Measurements from ENCODE around the gene PZP. TPM values are rescaled to one million over a fixed set of nuclear protein-coding genes. Genes with fewer than 3 reads are reported as not detected.
"Not testable (repeated sequence)": the region's sequence is repeated elsewhere in the genome, so short reads cannot be mapped to it uniquely, and the experiment has no call there.

Gene PZP
- total RNA-seq, 1 donor from 2014 or later, result under 0.01 TPM

- DNase-seq (ENCODE audit: low read depth in 2 of 2), result no peak
Measured at GRCh38 chr12:9184276-9184675, 23.9 kb downstream of the PZP start.

- no peak for DNase-seq (ENCODE audit: low read depth in 2 of 2)
Measured at GRCh38 chr12:9180810-9181209, 27.4 kb downstream of the PZP start.

DNA sequence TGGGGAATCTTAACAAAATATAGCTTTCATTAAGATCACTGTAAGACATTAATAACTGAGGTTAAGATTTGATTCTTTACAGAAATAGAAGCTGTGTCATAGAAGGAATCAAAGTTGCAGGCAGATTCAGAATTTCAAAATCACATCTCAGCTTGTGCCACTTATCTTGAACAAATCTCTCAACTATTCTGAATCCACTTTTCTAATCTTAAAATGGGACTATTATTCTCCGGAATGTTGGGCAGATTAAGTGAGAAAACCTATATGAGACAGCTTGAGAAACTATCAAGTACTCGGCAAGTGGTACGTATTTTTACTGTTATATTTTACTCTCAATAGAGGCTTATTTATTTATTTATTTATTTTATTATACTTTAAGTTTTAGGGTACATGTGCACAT lies 28.4 kb downstream of the PZP start:
- no peak for DNase-seq (ENCODE audit: low read depth in 2 of 2)

DNA sequence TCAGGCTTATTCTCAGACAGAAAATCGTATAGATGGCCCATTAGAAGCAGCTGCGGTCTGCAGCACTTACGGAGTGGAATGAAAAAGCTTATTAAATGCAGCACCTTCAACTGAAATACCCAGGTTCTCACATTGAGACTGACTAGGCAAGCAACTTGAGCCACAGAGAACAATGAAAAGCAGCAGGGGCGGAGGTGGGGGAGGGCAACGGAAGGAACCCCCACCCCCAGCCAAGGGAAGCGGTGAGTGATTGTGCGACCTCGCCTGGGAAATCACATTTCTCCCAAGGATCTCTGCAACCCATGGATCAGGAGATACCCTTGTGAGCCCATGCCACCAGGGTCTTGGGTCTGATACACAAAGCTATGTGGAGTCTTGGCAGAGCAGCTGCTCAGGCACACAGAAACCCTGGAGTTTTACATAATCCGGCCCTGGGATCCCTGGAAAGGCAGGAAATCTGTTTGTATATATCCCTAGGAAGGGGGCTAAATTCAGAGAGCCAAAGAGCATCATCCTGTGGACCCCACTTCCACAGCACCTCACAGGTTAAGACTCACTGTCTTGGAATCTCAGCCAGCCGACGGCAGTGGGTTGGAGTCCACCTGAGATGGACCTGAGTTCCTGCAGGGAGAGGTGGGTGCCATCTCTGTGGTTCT lies 38.1 kb downstream of the PZP start:
- DNase-seq (ENCODE audit: low read depth in 2 of 2), result peak; percentile 26 to 67

DNA sequence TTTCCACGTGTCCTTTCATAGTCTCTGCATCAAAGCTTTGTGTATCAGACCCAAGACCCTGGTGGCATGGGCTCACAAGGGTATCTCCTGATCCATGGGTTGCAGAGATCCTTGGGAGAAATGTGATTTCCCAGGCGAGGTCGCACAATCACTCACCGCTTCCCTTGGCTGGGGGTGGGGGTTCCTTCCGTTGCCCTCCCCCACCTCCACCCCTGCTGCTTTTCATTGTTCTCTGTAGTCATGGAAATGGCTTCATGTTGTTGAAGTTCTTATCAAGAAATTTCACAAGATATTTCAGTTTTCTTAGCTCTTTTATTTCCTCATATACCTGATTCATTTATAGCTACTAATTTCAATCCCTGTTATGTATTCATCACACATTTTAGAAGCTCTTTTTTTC lies 40.9 kb downstream of the PZP start:
- peak; percentile 5 to 62 for DNase-seq (ENCODE audit: low read depth in 2 of 2)

GRCh38 chr12:9163392-9163791 lies 44.8 kb downstream of the PZP start:
- peak; percentile 80 to 87 for DNase-seq (ENCODE audit: low read depth in 2 of 2)

- DNase-seq (ENCODE audit: low read depth in 2 of 2), result no peak
Measured at GRCh38 chr12:9156119-9156518, 52.1 kb downstream of the PZP start.

DNA sequence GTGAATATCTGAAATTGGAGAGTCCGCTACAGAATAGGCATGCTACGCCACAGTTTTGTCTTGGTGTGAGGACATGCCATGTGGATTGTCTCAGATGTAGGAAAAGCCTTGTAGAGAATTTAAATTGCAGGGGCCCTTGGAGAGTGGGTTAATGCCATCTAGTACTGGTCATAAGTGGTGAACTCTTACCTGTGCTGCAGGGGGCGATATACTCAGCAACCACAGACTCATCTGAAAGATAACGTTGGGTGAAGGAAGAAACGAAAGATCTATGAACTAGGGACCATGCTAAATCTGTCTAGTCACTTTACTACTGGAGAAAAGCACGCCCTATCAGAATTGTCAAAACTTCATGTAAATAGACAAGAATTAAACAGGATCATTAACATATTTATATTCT lies 58.8 kb downstream of the PZP start:
- peak in 1 of 2 donors; percentile 20 for DNase-seq (ENCODE audit: low read depth in 2 of 2)

DNA sequence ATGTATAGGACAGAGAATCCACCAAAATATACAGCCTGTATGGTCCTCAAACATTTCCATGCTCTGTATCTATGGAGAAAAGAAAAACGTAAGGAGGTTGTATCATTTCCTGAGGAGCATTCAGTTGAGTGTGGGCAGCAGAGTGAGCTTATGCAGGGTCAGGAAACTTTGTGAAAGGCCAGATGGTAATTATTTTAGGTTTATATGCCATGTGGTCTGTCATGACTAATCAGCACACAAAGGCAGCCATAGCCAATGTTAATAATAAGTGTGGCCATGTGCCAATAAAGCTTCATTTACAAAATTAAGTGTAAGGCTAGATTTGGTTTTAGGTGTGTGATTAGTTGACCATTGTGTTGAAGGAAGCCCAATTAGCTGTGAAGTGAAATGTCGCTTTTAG lies 59.3 kb downstream of the PZP start:
- DNase-seq (ENCODE audit: low read depth in 2 of 2), result peak in 1 of 2 donors; percentile 40

- no peak for DNase-seq (ENCODE audit: low read depth in 2 of 2)
Measured at GRCh38 chr12:9147461-9147860, 60.7 kb downstream of the PZP start.

GRCh38 chr12:9144730-9145106 lies 63.5 kb downstream of the PZP start:
- DNase-seq (ENCODE audit: low read depth in 2 of 2), result no peak

DNA sequence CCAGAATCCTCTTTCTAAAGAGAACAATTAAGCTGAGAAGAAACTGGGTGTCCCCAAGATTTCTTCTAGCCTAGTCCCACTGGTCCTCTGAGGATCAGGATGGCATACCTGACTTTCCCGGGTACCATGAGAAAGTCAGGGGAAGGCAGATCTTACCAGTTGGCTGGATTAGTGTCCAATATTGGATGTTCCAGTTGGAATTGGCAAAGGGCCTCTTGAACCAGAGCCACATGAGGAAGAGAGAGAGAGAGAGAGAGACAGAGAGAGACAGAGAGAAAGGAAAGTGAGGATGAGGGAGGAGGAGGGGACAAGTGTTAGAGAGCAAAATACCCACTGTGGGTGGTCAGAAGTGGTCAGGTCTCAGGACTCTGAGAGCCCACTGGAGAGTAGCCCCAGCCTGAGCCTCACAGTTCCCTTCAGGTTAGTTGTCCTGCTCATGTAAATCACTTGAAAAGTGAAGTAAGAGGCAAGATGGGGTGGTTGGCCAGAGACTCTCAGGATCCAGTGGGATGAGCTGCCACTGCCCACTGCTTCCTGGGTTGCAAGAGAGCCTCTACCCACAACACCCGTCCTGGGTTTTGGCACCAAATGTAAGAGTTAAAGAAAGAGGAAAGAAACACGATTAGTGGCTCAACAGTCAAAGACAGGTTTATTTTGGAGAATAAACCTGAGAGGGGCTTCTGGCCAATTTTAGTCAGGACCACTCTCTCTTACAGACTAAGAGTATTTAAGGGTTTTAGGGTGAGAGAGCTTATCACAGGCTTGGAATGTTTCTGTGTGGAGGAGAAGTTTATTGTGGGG lies 64.1 kb downstream of the PZP start:
- DNase-seq (ENCODE audit: low read depth in 2 of 2), result no peak

DNA sequence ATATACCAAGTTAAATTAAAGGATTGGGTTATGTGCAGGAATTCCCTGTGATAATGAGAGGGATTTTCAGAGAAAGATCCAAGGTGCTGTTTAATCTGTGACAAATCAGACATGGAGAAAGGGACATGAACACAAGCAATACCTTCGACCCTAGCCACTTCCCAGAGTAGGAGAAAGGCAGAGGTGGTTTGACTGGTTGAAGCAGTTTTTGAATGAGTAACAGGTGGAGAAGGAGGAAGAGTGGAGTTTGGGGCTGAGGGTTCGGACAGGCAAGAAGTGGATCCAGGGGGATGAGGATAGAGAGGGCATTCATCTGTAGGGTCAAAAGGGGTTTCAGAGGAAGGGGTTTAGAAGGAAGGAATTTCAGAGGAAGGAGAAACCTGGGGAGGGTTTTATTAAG lies 65.1 kb downstream of the PZP start:
- no peak for DNase-seq (ENCODE audit: low read depth in 2 of 2)

- not testable (repeated sequence) for DNase-seq (ENCODE audit: low read depth in 2 of 2)
Measured at GRCh38 chr12:9139588-9140290, 68.5 kb downstream of the PZP start.

DNA sequence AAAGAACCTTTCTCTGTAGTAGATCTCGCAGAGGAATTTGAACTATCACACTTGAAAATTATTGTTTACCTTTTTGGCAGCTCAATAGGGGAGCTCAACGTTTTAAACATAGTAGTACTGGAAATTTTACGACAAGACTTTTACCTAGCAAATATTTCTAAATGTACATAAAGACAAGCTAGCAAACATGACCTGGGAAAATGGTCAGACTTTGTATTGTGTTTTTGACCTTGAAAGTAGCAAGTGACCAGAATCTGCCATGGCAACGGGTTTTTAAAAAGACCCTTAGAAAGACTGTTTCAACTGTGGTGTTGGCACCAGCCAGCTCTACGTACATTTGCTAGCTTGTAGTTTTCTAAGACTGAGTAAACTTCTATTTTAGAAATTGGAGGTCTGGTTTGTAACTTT lies 72.3 kb downstream of the PZP start:
- no peak for DNase-seq (ENCODE audit: low read depth in 2 of 2)

DNA sequence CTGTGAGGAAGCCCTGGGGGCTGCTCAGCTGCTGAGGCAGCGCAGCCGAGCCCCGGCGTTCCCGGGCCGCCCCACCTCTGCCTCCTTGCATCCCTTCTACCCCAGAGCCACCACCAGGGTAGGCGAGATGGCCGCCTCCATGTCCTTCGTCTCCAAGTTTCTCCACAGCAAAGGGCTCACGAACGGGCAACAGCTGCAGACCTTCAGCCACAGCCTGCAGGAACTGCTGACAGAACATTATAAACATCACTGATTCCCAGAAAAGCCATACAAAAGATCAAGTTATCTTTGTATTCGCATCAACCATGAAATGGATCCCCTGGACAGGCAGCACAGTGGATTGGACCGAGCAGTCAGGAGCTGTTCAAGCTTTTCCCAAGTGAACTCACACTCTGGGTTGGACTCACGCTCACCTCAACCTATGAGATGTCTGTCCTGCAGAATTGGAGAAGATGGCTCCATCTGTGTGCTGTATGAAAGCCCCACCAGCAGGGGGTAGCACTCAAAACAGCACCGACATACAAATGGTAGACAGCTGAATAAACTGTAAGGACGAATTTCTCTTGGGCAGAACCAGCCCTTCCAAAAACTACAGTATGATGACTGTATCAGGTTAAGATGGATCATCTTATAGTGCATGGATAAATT lies 73.1 kb downstream of the PZP start:
- DNase-seq (ENCODE audit: low read depth in 2 of 2), result peak; percentile 14 to 56

DNA sequence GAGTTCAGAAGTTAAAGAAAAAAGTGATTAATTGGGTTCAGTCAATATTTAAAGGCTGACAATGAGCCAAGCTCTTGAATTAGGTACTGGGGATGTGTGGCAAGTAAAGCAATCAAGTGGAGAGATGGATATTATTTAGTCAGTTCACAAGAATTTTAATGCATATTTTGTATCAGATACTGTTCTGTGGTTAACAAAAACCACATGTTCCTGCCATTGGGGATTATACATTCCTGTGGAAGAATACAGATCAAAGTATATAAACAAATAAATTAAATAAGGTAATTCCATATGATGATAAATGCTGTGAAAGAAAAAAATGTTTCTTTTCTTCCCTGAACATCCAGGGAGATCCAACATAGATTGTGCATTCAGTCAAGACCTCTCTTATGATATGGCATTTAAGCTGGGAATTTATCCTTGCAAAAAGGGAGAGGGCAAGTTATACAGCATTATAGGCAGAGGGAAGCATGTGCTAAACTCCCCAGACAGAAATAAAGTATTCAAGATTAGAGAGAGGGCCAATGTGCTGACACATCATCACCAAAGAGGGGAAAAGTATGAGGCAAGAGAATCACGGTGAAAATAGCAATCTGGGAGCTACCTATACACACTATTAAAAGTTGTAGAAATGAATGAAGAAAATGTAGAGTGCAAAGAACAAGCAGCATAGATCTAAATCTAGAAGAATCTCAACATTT lies 74.8 kb downstream of the PZP start:
- no peak for DNase-seq (ENCODE audit: low read depth in 2 of 2)

GRCh38 chr12:9132008-9132535 lies 76.1 kb downstream of the PZP start:
- DNase-seq (ENCODE audit: low read depth in 2 of 2), result no peak

- no peak for DNase-seq (ENCODE audit: low read depth in 2 of 2)
Measured at GRCh38 chr12:9130244-9130643, 78.0 kb downstream of the PZP start.

GRCh38 chr12:9127936-9128663 lies 80.1 kb downstream of the PZP start:
- DNase-seq (ENCODE audit: low read depth in 2 of 2), result no peak
